ENCODE measurements around the gene MT1M.

Gene MT1M

GRCh38 chr16:56628486-56629350 lies 3.7 kb upstream of the MT1M start:
- no peak overlapping the region for H3K4me3 ChIP-seq (replicated peaks in 1 of 2; ENCODE audit: low read depth in 2 of 2, low read length in 2 of 2)
- DNase-seq (ENCODE audit: low read depth in 2 of 2) = peak in 1 of 2 donors; percentile 51
- TF ChIP-seq CTCF (IDR thresholded peaks at IDR 0.05; ENCODE audit: low read depth, low read length) = no peak

DNA sequence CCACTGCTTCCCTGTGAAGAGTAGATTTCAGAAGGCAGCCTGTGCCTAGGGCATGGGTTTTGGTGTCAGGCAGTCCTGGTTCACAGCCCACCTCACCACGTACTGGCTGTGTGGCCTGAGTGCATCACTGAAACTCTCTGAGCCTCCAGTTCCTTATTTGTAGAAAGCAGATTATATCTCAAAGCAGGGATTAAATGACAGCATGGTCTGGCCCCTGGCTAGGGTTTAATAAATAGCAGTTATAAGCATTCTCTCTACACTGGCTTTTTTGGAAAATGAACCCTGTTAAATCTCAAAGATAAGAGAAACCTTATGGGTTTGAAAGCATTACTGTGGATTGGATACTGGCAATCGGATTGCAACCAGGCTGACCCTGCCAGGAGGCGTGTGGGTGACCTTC lies 2.9 kb upstream of the MT1M start:
- no peak for TF ChIP-seq CTCF (IDR thresholded peaks at IDR 0.05; ENCODE audit: low read depth, low read length)

GRCh38 chr16:56630134-56630533 lies 2.3 kb upstream of the MT1M start:
- no peak for DNase-seq (ENCODE audit: low read depth in 2 of 2)
- no peak overlapping the region for H3K4me3 ChIP-seq (replicated peaks in 1 of 2; ENCODE audit: low read depth in 2 of 2, low read length in 2 of 2)
- TF ChIP-seq CTCF (IDR thresholded peaks at IDR 0.05; ENCODE audit: low read depth, low read length) = no peak

More for the DNA sequence above, 2.9 kb upstream of the MT1M start:
- no peak for DNase-seq (ENCODE audit: low read depth in 2 of 2)
- H3K4me3 ChIP-seq (replicated peaks in 1 of 2; ENCODE audit: low read depth in 2 of 2, low read length in 2 of 2) = no peak overlapping the region

GRCh38 chr16:56631197-56631596 lies 1.3 kb upstream of the MT1M start:
- H3K4me3 ChIP-seq (replicated peaks in 1 of 2; ENCODE audit: low read depth in 2 of 2, low read length in 2 of 2) = no peak overlapping the region
- TF ChIP-seq CTCF (IDR thresholded peaks at IDR 0.05; ENCODE audit: low read depth, low read length) = no peak
- no peak for DNase-seq (ENCODE audit: low read depth in 2 of 2)

- TF ChIP-seq CTCF (IDR thresholded peaks at IDR 0.05; ENCODE audit: low read depth, low read length) = no peak
- no peak for DNase-seq (ENCODE audit: low read depth in 2 of 2)
- peak overlapping the region; percentile 39 to 47 for H3K4me3 ChIP-seq (replicated peaks in 1 of 2; ENCODE audit: low read depth in 2 of 2, low read length in 2 of 2)
These were observed 665 bp upstream of the MT1M start for GRCh38 chr16:56631832-56632155.

- no peak for DNase-seq (ENCODE audit: low read depth in 2 of 2)
- H3K4me3 ChIP-seq (replicated peaks in 1 of 2; ENCODE audit: low read depth in 2 of 2, low read length in 2 of 2) = peak overlapping the region in 1 of 2 donors; percentile 47
- TF ChIP-seq CTCF (IDR thresholded peaks at IDR 0.05; ENCODE audit: low read depth, low read length) = no peak
These were observed 448 bp downstream of the MT1M start for GRCh38 chr16:56632848-56633365.

Data from cardiac fibroblast (primary cell).